H1 (cell line): ENCODE results near the gene AKT1S1. TPM values are rescaled to one million over a fixed set of nuclear protein-coding genes. Genes with fewer than 3 reads are reported as not detected.

Experiments used
- ASH2L ChIP-seq: fragments of 200-600, 300-600 bp; sonication (generic); IDR thresholded peaks from one replicate; pipeline ENCODE4 v1.7.1; 2017; ENCODE audit warnings: low read length
- BCL11A ChIP-seq, 2 experiments: IDR thresholded peaks; one replicate each; pipeline ENCODE4 v1.6.1; 2011; ENCODE audit warnings: low read depth in 2 of 2, low read length in 2 of 2, mild to moderate bottlenecking in 2 of 2
- CHD1 ChIP-seq: IDR thresholded peaks from 2 replicates; pipeline ENCODE4 v1.6.1; 2012; ENCODE audit warnings: low read depth, low read length, improper control_type of control experiment
- CHD2 ChIP-seq: IDR thresholded peaks from 2 replicates; pipeline ENCODE4 v1.6.1; 2012; ENCODE audit warnings: low read length, improper control_type of control experiment
- JUND ChIP-seq: IDR thresholded peaks from 2 replicates; pipeline ENCODE4 v1.6.1; 2011; ENCODE audit warnings: mild to moderate bottlenecking, improper control_type of control experiment, low read length
- KDM4A ChIP-seq: IDR thresholded peaks from one replicate; pipeline ENCODE4 v1.7.1; 2012; ENCODE audit warnings: low read depth, mild to moderate bottlenecking, moderate library complexity, low read length, inconsistent platforms; ENCODE audit not compliant: severe bottlenecking
- SIN3A ChIP-seq, 2 experiments: IDR thresholded peaks in 1 of 2; conservative IDR thresholded peaks in 1 of 2; 2 replicates each; pipeline ENCODE4 v1.6.1; 2011 to 2012; ENCODE audit warnings: low read length in 2 of 2, improper control_type of control experiment in 1 of 2, low read depth in 1 of 2, mild to moderate bottlenecking in 1 of 2
- ZNF274 ChIP-seq: IDR thresholded peaks from 2 replicates; pipeline ENCODE4 v1.7.0; 2012; ENCODE audit warnings: low read length, borderline replicate concordance; ENCODE audit errors: extremely low read depth
- polyA plus RNA-seq, 7 experiments: library from polyadenylated mRNA; depleted of rRNA in 3 of 7; stranded (reverse) in 5 of 7; unstranded in 2 of 7; fragments of >200 nt in 5 of 7; fragments of 200-250 nt in 2 of 7; gene quantifications; 1 replicate in 5 of 7; 2 replicates in 1 of 7; 4 replicates in 1 of 7; pipeline versions ENCODE4 v1.2.1 to v1.2.3, GENCODE V29; 2011 to 2013; ENCODE audit warnings: missing spikeins in 2 of 7, mixed read lengths in 2 of 7
- total RNA-seq: library from RNA; stranded (reverse); fragmentation: NEBNext Ultra II Directional; extraction: Animal tissue kit (Norgen Biotek cat#: 25700); gene quantifications from 2 replicates; pipeline ENCODE4 v1.2.1, GENCODE V29; 2021
- TF ChIP-seq, protein P1 (sequence below): fragments of 300-600 bp; sonication (generic); IDR thresholded peaks from 2 replicates; pipeline ENCODE4 v1.7.1; 2012; ENCODE audit warnings: low read length, moderate library complexity, mild to moderate bottlenecking, inconsistent platforms; ENCODE audit not compliant: insufficient replicate concordance
- TF ChIP-seq, protein P2 (sequence below): IDR thresholded peaks from 2 replicates; pipeline ENCODE4 v1.6.1; 2011; ENCODE audit warnings: low read length, improper control_type of control experiment

Gene AKT1S1
- total and polyA plus RNA-seq, 2 of the 8 experiments (the other 6 are each of a cell fraction or from before 2014, with no cell fraction given) = 40.7 to 45.9 TPM

DNA sequence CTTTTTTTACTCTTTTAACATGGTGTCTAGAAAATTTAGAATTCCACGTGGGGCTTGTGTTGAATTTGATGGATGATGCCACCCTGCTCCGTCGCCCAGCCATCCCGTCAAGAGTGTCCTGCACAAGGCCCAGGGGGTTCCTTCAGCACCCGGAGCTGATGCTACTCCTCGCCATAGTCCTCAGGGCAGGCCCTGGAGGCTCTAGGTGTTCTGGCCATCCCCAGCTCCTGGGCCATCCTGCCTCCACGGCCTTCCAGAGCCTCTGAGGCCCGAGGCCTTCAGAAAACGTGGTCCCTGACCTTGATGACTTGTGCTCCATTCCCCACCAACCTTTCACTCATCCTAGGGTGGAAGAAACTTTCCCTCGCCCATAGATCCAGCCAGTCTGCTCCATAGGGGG, 3.3 kb downstream of the AKT1S1 start (continued):
- TF ChIP-seq, protein P1, sequence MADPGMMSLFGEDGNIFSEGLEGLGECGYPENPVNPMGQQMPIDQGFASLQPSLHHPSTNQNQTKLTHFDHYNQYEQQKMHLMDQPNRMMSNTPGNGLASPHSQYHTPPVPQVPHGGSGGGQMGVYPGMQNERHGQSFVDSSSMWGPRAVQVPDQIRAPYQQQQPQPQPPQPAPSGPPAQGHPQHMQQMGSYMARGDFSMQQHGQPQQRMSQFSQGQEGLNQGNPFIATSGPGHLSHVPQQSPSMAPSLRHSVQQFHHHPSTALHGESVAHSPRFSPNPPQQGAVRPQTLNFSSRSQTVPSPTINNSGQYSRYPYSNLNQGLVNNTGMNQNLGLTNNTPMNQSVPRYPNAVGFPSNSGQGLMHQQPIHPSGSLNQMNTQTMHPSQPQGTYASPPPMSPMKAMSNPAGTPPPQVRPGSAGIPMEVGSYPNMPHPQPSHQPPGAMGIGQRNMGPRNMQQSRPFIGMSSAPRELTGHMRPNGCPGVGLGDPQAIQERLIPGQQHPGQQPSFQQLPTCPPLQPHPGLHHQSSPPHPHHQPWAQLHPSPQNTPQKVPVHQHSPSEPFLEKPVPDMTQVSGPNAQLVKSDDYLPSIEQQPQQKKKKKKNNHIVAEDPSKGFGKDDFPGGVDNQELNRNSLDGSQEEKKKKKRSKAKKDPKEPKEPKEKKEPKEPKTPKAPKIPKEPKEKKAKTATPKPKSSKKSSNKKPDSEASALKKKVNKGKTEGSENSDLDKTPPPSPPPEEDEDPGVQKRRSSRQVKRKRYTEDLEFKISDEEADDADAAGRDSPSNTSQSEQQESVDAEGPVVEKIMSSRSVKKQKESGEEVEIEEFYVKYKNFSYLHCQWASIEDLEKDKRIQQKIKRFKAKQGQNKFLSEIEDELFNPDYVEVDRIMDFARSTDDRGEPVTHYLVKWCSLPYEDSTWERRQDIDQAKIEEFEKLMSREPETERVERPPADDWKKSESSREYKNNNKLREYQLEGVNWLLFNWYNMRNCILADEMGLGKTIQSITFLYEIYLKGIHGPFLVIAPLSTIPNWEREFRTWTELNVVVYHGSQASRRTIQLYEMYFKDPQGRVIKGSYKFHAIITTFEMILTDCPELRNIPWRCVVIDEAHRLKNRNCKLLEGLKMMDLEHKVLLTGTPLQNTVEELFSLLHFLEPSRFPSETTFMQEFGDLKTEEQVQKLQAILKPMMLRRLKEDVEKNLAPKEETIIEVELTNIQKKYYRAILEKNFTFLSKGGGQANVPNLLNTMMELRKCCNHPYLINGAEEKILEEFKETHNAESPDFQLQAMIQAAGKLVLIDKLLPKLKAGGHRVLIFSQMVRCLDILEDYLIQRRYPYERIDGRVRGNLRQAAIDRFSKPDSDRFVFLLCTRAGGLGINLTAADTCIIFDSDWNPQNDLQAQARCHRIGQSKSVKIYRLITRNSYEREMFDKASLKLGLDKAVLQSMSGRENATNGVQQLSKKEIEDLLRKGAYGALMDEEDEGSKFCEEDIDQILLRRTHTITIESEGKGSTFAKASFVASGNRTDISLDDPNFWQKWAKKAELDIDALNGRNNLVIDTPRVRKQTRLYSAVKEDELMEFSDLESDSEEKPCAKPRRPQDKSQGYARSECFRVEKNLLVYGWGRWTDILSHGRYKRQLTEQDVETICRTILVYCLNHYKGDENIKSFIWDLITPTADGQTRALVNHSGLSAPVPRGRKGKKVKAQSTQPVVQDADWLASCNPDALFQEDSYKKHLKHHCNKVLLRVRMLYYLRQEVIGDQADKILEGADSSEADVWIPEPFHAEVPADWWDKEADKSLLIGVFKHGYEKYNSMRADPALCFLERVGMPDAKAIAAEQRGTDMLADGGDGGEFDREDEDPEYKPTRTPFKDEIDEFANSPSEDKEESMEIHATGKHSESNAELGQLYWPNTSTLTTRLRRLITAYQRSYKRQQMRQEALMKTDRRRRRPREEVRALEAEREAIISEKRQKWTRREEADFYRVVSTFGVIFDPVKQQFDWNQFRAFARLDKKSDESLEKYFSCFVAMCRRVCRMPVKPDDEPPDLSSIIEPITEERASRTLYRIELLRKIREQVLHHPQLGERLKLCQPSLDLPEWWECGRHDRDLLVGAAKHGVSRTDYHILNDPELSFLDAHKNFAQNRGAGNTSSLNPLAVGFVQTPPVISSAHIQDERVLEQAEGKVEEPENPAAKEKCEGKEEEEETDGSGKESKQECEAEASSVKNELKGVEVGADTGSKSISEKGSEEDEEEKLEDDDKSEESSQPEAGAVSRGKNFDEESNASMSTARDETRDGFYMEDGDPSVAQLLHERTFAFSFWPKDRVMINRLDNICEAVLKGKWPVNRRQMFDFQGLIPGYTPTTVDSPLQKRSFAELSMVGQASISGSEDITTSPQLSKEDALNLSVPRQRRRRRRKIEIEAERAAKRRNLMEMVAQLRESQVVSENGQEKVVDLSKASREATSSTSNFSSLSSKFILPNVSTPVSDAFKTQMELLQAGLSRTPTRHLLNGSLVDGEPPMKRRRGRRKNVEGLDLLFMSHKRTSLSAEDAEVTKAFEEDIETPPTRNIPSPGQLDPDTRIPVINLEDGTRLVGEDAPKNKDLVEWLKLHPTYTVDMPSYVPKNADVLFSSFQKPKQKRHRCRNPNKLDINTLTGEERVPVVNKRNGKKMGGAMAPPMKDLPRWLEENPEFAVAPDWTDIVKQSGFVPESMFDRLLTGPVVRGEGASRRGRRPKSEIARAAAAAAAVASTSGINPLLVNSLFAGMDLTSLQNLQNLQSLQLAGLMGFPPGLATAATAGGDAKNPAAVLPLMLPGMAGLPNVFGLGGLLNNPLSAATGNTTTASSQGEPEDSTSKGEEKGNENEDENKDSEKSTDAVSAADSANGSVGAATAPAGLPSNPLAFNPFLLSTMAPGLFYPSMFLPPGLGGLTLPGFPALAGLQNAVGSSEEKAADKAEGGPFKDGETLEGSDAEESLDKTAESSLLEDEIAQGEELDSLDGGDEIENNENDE = no peak
- TF ChIP-seq, protein P2, sequence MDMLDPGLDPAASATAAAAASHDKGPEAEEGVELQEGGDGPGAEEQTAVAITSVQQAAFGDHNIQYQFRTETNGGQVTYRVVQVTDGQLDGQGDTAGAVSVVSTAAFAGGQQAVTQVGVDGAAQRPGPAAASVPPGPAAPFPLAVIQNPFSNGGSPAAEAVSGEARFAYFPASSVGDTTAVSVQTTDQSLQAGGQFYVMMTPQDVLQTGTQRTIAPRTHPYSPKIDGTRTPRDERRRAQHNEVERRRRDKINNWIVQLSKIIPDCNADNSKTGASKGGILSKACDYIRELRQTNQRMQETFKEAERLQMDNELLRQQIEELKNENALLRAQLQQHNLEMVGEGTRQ = no peak
- TF ChIP-seq SIN3A (conservative IDR thresholded peaks at IDR 0.05 in 1 of 2, IDR thresholded peaks at IDR 0.05 in 1 of 2; ENCODE audit: low read depth in 1 of 2, low read length in 2 of 2) = no peak
- TF ChIP-seq ZNF274 = no peak
- no peak for TF ChIP-seq CHD2
- TF ChIP-seq CHD1 = no peak
- TF ChIP-seq KDM4A = no peak
- TF ChIP-seq JUND = no peak
- no peak for TF ChIP-seq BCL11A (IDR thresholded peaks at IDR 0.05; ENCODE audit: low read depth in 2 of 2, low read length in 2 of 2)
- no peak for TF ChIP-seq ASH2L
